Heart left ventricle (tissue), 16 donors: ENCODE results near the gene DNER. TPM values are rescaled to one million over a fixed set of nuclear protein-coding genes. Genes with fewer than 3 reads are reported as not detected.
A peak's percentile ranks its signal among the peaks of the same experiment; 100 is the strongest.
"Not testable (repeated sequence)": the region's sequence is repeated elsewhere in the genome, so short reads cannot be mapped to it uniquely, and the experiment has no call there.

Experiments
- ATAC-seq, 4 donors: fragments of 200-7000 bp; cut with Tn5 transposase; one replicate each; pipeline ENCODE4 v1.9.1; 2020 to 2022; ENCODE audit warnings: moderate library complexity in 4 of 4, mild to moderate bottlenecking in 3 of 4, moderate number of reproducible peaks in 1 of 4
- DNase-seq, 5 donors: peaks; one replicate each; pipeline ENCODE4 v3.0.0-alpha.2; 2020
- H3K27ac ChIP-seq, 12 donors: fragments of 200-600 bp; sonication (generic) in 4 of 12; one replicate each; pipeline versions ENCODE4 v1.5.0 to v1.8.0; 2016 to 2022; ENCODE audit warnings: mild to moderate bottlenecking in 2 of 12
- H3K27me3 ChIP-seq, 9 donors: fragments of 200-600 bp; sonication (generic) in 2 of 9; one replicate each; pipeline versions ENCODE4 v1.5.1 to v1.8.0; 2016 to 2022; ENCODE audit warnings: mild to moderate bottlenecking in 3 of 9
- H3K36me3 ChIP-seq, 9 donors: fragments of 200-600 bp; sonication (generic) in 2 of 9; one replicate each; pipeline versions ENCODE4 v1.5.0 to v1.8.0; 2018 to 2022; ENCODE audit warnings: mild to moderate bottlenecking in 2 of 9
- H3K4me1 ChIP-seq, 12 donors: fragments of 200-600 bp; sonication (generic) in 4 of 12; one replicate each; pipeline versions ENCODE4 v1.5.0 to v1.8.0; 2016 to 2022; ENCODE audit warnings: mild to moderate bottlenecking in 3 of 12
- H3K4me3 ChIP-seq, 12 donors: fragments of 200-600 bp; sonication (generic) in 4 of 12; one replicate each; pipeline versions ENCODE4 v1.5.0 to v1.8.0; 2017 to 2022; ENCODE audit warnings: mild to moderate bottlenecking in 9 of 12, moderate library complexity in 4 of 12
- H3K9me3 ChIP-seq, 12 donors: fragments of 200-600 bp; sonication (generic) in 4 of 12; one replicate each; pipeline versions ENCODE4 v1.5.0 to v1.8.0; 2016 to 2022; ENCODE audit warnings: mild to moderate bottlenecking in 1 of 12
- CTCF ChIP-seq, 12 donors: fragments of 200-600 bp; sonication (generic) in 4 of 12; IDR thresholded peaks; one replicate each; pipeline versions ENCODE4 v1.5.0 to v1.8.0; 2018 to 2022; ENCODE audit warnings: antibody characterized with exemption in 12 of 12, mild to moderate bottlenecking in 5 of 12
- POLR2A ChIP-seq, 2 donors: fragments of 450-650 bp; IDR thresholded peaks; one replicate each; pipeline ENCODE4 v1.6.1; 2017; ENCODE audit warnings: antibody characterized with exemption in 2 of 2, mild to moderate bottlenecking in 2 of 2, moderate library complexity in 2 of 2
- WGBS, 4 donors: extraction: QIAGEN DNeasy Blood & Tissue Kit in 2 of 4; methylation state at CpG; one replicate each; pipeline versions ENCODE4 v1.1.5 to v1.1.7; 2013 to 2018; 5-methylcytosine and 5-hydroxymethylcytosine counted together
- intact Hi-C, 10 donors: fragments of 100-400 bp; cut with DNase I; formaldehyde crosslinking; loops; one replicate each; pipeline versions ENCODE4 v1.11.1 to v1.14.2; 2022
- polyA plus RNA-seq, 2 donors: library from polyadenylated mRNA; stranded (reverse); fragments of 200-250 nt; gene quantifications; one replicate each; pipeline ENCODE4 v1.2.3, GENCODE V29; 2013
- total RNA-seq, 9 donors: library from RNA; depleted of rRNA in 2 of 9; stranded (reverse); fragments of >200 nt in 2 of 9; fragmentation: NEBNext Ultra II Directional in 3 of 9; extraction: Animal tissue kit (Norgen Biotek cat#: 25700) in 3 of 9; gene quantifications; one replicate each; pipeline versions ENCODE4 v1.1.0 to v1.2.4, GENCODE V29; 2016 to 2023
- donor health status: ischemic (EF 13 %, LVEDD 7.1; RV severe dilation, severe dysfunction).
- donor health status: healthy with polysubstance abuse.
- donor health status: DM: no; HTN: yes; CAD: no.
- donor health status: DM: no; HTN: no; CAD: no.
- donor health status: ischemic (EF 25% LVEDD 6.9; RV normal size, moderate dysfunction).
- donor health status: ischemic (EF 25% LVEDD 5.7; RV mildly dilated, moderate dysfunction).
- donor health status: healthy.
- donor health status: DM: yes; HTN: yes; CAD: no.
- donor health status: ischemic (EF 35%, LVEDD 5.7; RV mildly dilated, moderate dysfunction).
- donor health status: nonischemic (EF 11% LVEDD 7.7; RV severe dilation, severe dysfunction).
- donor health status: DM: yes; HTN: yes; CAD: no.
- donor health status: PGD.
- donor health status: ischemic (EF 29% LVEDD 5.4; RV normal size, mild dysfunction).
- donor health status: nonischemic (EF 23%, LVEDD 6.1; RV moderate dilation, normal function).

The DNER gene
- total and polyA plus RNA-seq, 11 donors: 0.19 to 3.3 (median 0.82) TPM

DNA sequence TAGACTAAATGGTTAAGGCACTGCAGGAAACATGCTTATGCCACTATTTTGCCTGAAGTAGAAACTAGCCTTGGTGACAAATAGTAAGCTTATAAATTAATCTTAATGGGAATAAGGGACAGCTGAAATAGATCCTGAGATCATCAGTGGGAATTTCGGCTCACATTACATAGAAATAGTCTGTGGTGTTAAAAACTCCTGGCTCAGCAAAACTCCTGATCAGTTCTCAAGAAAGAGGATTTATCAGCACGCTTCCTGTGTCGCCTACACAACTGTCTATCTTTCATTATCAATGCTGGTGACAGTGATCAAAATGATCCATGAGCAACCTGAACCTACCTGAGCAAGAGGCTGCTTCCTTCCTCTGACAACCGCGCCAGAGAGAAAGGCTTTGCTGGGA is 17.0 kb upstream of the DNER start:
- Histone ChIP-seq H3K4me3 (no peak overlapping the region), H3K27ac (no peak overlapping the region), H3K9me3 (no peaks in the 10 kb centered on the region), H3K27me3 (no peaks in the 10 kb centered on the region), H3K36me3 (no peaks in the 10 kb centered on the region), H3K4me1 (peaks cover 0 to 3% (median 0%) of the 10 kb centered on the region in 12 donors)
- no peak for TF ChIP-seq POLR2A (IDR thresholded peaks at IDR 0.05)
- no peak for TF ChIP-seq CTCF (IDR thresholded peaks at IDR 0.05)
- ATAC-seq: no peak
- intact Hi-C loops: no loop called here
- WGBS, 4 donors: 67 to 81% (median 78%) methylated on average over 5 of the region's 5 CpGs
- DNase-seq: no peak

- peaks cover 0 to 3% (median 0%) of the 10 kb centered on the region in 12 donors for H3K4me1 ChIP-seq
- no peaks in the 10 kb centered on the region for H3K27me3 ChIP-seq
- no peak overlapping the region for H3K27ac ChIP-seq
- DNase-seq (no peak), ATAC-seq (no peak)
- TF ChIP-seq CTCF (IDR thresholded peaks at IDR 0.05) (no peak), POLR2A (IDR thresholded peaks at IDR 0.05) (no peak)
- no peaks in the 10 kb centered on the region for H3K36me3 ChIP-seq
- intact Hi-C loops: no loop called here
- no peak overlapping the region for H3K4me3 ChIP-seq
- no peaks in the 10 kb centered on the region for H3K9me3 ChIP-seq
These were observed 14.0 kb upstream of the DNER start for GRCh38 chr2:229728370-229728769.

DNA sequence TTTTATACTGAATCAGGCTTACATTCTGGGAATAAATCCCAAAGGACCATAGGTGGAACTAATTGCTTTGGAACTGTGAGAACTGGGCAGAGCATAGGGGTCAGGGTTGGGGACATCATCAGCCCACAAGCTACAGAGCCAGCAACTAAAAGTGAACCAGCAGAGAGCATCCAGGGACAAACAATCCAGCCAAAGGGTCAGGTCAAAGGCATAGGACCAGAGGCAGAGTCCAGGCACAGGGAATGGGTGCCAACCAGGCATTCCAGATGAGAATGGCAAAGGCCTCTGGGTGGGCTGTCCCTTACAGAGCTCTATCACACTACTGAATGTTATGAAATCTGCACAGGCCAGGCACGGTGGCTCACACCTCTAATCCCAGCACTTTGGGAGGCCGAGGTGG is 12.3 kb upstream of the DNER start:
- no peak overlapping the region for H3K27ac ChIP-seq
- no peaks in the 10 kb centered on the region for H3K36me3 ChIP-seq
- 81 to 100% (median 84%) methylated on average over 2 of the region's 2 CpGs for WGBS, 4 donors
- no peaks in the 10 kb centered on the region for H3K4me1 ChIP-seq
- peaks cover 0 to 6% (median 0%) of the 10 kb centered on the region in 9 donors for H3K27me3 ChIP-seq
- no peak for TF ChIP-seq CTCF (IDR thresholded peaks at IDR 0.05)
- H3K9me3 ChIP-seq: no peaks in the 10 kb centered on the region
- intact Hi-C loops: no loop called here
- no peak for ATAC-seq
- no peak for DNase-seq
- no peak overlapping the region for H3K4me3 ChIP-seq

GRCh38 chr2:229725716-229726574 is 11.6 kb upstream of the DNER start:
- no peak overlapping the region for H3K27ac ChIP-seq
- no peaks in the 10 kb centered on the region for H3K9me3 ChIP-seq
- ATAC-seq: peak in 1 of 4 donors; percentile 61

DNA sequence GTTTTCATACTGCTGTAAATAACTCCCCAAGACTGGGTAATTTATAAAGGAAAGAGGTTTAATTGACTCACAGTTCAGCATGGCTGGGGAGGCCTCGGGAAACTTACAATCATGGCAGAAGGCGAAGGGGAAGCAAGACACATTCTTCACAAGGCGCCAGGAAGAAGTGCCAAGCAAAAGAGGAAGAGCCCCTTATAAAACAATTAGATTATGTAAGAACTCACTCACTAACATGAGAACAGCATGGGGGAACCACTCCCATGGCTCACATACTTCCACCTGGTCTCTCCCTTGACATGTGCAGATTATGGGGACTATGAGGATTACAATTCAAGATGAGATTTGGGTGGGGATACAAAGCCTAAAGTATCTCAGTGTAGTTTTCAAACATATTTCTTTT is 8.8 kb upstream of the DNER start:
- intact Hi-C loops, H3K4me1 ChIP-seq, H3K9me3 ChIP-seq, ATAC-seq, H3K4me3 ChIP-seq, DNase-seq, H3K36me3 ChIP-seq, H3K27ac ChIP-seq: not testable (repeated sequence)
- peaks cover 0 to 32% (median 10%) of the 10 kb centered on the region in 9 donors for H3K27me3 ChIP-seq
- WGBS, 4 donors: 79 to 82% (median 81%) methylated on average over 3 of the region's 3 CpGs

More at GRCh38 chr2:229725716-229726574, 11.6 kb upstream of the DNER start:
- H3K36me3 ChIP-seq: no peaks in the 10 kb centered on the region
- no peaks in the 10 kb centered on the region for H3K4me1 ChIP-seq
- WGBS, 4 donors: 58 to 61% (median 59%) methylated on average over 7 of the region's 7 CpGs
- intact Hi-C loops: no loop called here
- H3K27me3 ChIP-seq: peaks cover 0 to 9% (median 0%) of the 10 kb centered on the region in 9 donors
- no peak overlapping the region for H3K4me3 ChIP-seq
- no peak for DNase-seq
- no peak for TF ChIP-seq CTCF (IDR thresholded peaks at IDR 0.05)
- no peak for TF ChIP-seq POLR2A (IDR thresholded peaks at IDR 0.05)
